ENCODE results near the gene NEIL3. TPM values are rescaled to one million over a fixed set of nuclear protein-coding genes. Genes with fewer than 3 reads are reported as not detected.

NEIL3 gene
- total RNA-seq, 2 donors from 2014 or later = 0.52 TPM; not detected in 1

DNA sequence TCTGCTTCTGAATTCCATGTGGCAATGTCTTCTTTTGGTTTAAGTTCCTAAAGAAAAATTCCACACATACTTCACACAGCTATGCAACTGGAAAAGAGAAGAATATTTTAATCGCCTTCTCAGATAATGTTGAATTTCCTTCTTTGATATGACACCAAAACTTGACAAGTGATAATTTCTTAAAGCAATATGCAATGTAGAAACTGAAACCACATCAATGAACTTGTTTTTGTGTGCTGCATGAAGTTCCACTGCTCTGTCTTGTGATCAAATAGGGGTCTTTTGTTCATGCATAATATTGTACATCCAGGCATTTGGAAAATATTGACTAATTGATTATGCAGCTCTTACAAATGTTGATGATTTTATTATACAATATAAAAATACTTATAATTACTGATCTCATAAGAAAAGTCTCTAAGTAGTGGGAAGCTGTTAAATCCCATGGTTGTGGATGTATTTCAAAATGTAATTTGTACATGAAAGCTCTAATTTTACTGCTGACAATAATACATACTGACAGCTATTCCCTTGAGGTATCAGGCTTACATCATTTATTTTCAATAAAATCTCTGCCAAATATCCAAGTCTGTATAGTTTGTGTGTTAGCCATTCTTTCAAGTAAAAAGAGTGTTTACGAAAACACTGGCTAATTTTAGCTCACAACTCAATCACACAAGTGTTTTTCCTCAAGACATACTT lies 76.1 kb downstream of the NEIL3 start:
- H3K9me3 ChIP-seq = no peaks in the 10 kb centered on the region
- no peak overlapping the region for H3K27ac ChIP-seq

DNA sequence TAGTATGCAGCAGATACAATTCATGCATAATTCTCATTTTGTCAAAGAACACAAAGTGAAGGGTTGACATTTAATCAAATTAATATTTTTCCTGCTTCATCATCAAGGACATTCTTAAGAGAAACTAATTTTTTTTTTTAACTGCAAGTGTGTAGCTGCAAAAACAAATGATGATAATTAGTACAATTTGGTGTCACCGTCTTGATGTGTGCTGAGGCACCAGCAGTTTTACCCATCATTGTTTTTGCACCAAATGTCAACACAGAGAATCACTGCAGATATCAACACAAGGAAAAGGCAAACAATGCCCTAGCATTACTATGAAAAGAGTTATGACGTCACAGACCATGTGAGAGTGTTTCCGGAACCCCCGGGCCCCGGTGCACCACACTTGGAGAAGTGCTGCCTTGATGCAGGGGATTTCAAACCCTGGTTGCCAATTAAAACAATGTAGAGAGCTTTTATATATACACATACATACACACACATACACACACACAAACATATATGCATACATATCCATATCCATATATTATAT lies 76.7 kb downstream of the NEIL3 start:
- Histone ChIP-seq H3K9me3 (no peaks in the 10 kb centered on the region), H3K4me3 (no peak overlapping the region), H3K36me3 (no peaks in the 10 kb centered on the region), H3K27ac (no peak overlapping the region), H3K4me1 (no peaks in the 10 kb centered on the region), H3K27me3 (no peaks in the 10 kb centered on the region)
- TF ChIP-seq, protein P1, sequence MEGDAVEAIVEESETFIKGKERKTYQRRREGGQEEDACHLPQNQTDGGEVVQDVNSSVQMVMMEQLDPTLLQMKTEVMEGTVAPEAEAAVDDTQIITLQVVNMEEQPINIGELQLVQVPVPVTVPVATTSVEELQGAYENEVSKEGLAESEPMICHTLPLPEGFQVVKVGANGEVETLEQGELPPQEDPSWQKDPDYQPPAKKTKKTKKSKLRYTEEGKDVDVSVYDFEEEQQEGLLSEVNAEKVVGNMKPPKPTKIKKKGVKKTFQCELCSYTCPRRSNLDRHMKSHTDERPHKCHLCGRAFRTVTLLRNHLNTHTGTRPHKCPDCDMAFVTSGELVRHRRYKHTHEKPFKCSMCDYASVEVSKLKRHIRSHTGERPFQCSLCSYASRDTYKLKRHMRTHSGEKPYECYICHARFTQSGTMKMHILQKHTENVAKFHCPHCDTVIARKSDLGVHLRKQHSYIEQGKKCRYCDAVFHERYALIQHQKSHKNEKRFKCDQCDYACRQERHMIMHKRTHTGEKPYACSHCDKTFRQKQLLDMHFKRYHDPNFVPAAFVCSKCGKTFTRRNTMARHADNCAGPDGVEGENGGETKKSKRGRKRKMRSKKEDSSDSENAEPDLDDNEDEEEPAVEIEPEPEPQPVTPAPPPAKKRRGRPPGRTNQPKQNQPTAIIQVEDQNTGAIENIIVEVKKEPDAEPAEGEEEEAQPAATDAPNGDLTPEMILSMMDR (IDR thresholded peaks at IDR 0.05) = no peak
- no peak for DNase-seq (ENCODE audit: low spot score)

More for the DNA sequence above, 76.1 kb downstream of the NEIL3 start:
- no peak overlapping the region for H3K4me3 ChIP-seq
- TF ChIP-seq, protein P1 (IDR thresholded peaks at IDR 0.05) = no peak
- no peaks in the 10 kb centered on the region for H3K27me3 ChIP-seq
- DNase-seq (ENCODE audit: low spot score) = no peak
- no peaks in the 10 kb centered on the region for H3K36me3 ChIP-seq
- H3K4me1 ChIP-seq = no peaks in the 10 kb centered on the region

DNA sequence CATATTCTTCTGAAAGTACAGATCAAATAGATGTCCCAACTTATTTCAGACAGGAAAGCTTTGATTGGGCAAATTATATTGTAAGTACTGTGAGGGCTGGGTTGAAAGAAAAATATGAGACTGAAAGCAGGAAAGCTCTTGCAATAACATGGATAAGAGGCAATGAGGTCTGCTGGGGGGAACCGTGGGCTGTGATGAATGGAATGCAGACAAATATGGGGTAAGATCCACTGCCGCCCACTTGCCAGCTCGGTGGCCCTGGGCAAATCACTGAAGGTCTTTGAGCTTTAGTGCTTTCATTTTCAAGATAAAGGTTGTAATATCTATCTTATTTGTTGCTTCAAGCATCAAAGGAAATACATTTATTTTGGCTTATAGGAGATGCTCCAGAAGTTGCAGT lies 81.6 kb downstream of the NEIL3 start:
- Histone ChIP-seq H3K36me3 (no peaks in the 10 kb centered on the region), H3K27me3 (no peaks in the 10 kb centered on the region), H3K27ac (no peak overlapping the region), H3K9me3 (no peaks in the 10 kb centered on the region), H3K4me1 (no peaks in the 10 kb centered on the region), H3K4me3 (no peak overlapping the region)
- TF ChIP-seq, protein P1 (IDR thresholded peaks at IDR 0.05) = no peak
- no peak for DNase-seq (ENCODE audit: low spot score)

DNA sequence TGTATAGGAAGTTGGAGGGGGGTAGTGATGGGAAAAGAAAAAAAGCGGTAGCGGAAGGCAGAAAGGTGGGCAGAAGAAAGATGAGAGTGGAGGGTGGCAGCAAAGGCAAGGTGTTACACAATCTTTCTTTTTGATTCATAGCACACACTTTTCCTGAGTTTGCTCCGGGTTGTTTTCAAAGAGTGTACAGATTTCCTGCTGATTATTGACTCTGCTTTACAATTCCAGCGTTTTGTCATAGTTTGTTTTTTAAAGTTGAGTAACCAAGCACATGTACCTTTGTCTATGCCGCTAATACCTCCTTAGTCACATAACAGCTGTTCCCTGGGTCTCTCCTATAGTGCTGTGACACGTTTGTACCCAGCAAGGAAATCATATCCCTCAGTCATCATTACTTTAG lies 82.3 kb downstream of the NEIL3 start:
- Histone ChIP-seq H3K4me3 (no peak overlapping the region), H3K4me1 (no peaks in the 10 kb centered on the region), H3K36me3 (no peaks in the 10 kb centered on the region), H3K9me3 (no peaks in the 10 kb centered on the region), H3K27ac (no peak overlapping the region), H3K27me3 (no peaks in the 10 kb centered on the region)
- DNase-seq (ENCODE audit: low spot score) = no peak
- TF ChIP-seq, protein P1 (IDR thresholded peaks at IDR 0.05) = no peak

DNA sequence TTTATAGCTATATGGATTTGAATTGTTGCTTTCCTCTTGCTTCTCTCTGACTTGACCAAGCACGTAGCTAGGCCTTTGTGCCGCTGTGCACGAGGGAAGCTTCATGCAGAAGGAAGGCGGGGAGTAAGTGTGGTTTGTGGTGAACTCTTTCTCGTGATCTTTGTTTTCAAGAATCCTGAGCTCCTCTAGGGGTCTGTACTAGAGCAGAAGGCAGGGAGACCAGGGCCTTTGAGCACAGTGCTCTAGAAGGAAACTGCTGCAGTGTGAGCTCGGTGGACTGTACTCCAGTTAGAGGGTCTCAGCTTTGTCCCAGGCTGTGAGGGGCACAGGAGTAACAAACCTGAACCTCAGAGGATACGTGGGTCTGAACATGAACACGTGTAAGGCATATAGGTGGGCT lies 83.6 kb downstream of the NEIL3 start:
- H3K36me3 ChIP-seq = no peaks in the 10 kb centered on the region
- H3K9me3 ChIP-seq = no peaks in the 10 kb centered on the region
- no peaks in the 10 kb centered on the region for H3K27me3 ChIP-seq
- DNase-seq (ENCODE audit: low spot score) = no peak
- no peaks in the 10 kb centered on the region for H3K4me1 ChIP-seq
- no peak overlapping the region for H3K27ac ChIP-seq
- no peak overlapping the region for H3K4me3 ChIP-seq
- TF ChIP-seq, protein P1 (IDR thresholded peaks at IDR 0.05) = no peak

DNA sequence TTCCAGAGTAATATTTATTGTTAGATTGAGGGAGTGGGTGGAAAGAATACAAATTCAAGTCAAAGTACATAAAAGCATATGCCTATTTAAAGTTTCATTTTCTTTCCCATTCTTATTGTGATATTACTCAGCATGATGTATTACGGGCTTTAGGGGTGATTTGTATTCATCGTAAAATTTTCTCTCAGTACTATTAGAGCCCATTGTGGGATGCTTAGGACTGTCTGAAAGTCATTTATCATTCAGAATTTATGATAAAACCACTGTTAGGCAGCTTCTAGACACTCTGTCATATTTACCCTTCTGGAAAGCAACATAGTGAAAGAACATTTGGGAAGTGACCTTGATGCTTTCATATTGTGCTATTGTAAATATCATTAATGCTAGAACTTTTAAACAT lies 86.7 kb downstream of the NEIL3 start:
- H3K27ac ChIP-seq = no peak overlapping the region
- H3K4me1 ChIP-seq = no peaks in the 10 kb centered on the region
- H3K36me3 ChIP-seq = no peaks in the 10 kb centered on the region
- DNase-seq (ENCODE audit: low spot score) = no peak
- no peak overlapping the region for H3K4me3 ChIP-seq
- H3K9me3 ChIP-seq = no peaks in the 10 kb centered on the region
- no peaks in the 10 kb centered on the region for H3K27me3 ChIP-seq
- TF ChIP-seq, protein P1 (IDR thresholded peaks at IDR 0.05) = no peak
